ENCODE data around the gene USP20.

- TF ChIP-seq TARDBP (IDR thresholded peaks at IDR 0.05; ENCODE audit: borderline replicate concordance) = no peak
- TF ChIP-seq, protein P1, sequence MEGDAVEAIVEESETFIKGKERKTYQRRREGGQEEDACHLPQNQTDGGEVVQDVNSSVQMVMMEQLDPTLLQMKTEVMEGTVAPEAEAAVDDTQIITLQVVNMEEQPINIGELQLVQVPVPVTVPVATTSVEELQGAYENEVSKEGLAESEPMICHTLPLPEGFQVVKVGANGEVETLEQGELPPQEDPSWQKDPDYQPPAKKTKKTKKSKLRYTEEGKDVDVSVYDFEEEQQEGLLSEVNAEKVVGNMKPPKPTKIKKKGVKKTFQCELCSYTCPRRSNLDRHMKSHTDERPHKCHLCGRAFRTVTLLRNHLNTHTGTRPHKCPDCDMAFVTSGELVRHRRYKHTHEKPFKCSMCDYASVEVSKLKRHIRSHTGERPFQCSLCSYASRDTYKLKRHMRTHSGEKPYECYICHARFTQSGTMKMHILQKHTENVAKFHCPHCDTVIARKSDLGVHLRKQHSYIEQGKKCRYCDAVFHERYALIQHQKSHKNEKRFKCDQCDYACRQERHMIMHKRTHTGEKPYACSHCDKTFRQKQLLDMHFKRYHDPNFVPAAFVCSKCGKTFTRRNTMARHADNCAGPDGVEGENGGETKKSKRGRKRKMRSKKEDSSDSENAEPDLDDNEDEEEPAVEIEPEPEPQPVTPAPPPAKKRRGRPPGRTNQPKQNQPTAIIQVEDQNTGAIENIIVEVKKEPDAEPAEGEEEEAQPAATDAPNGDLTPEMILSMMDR (IDR thresholded peaks at IDR 0.05 in 2 of 3, conservative IDR thresholded peaks at IDR 0.05 in 1 of 3; ENCODE audit: control insufficient read depth in 2 of 3, extremely low read depth in 1 of 3, insufficient read depth in 1 of 3, low read depth in 3 of 3, low read length in 3 of 3) = no peak
- TF ChIP-seq POLR2AphosphoS2 (IDR thresholded peaks at IDR 0.05; ENCODE audit: low read depth, low read length) = no peak
- no peak for TF ChIP-seq MYB (IDR thresholded peaks at IDR 0.05; ENCODE audit: borderline replicate concordance, low read depth, low read length)
- no peak for TF ChIP-seq ETV6 (conservative IDR thresholded peaks at IDR 0.05 in 1 of 2, IDR thresholded peaks at IDR 0.05 in 1 of 2; ENCODE audit: borderline replicate concordance in 1 of 2, low read depth in 1 of 2)
- no peak for TF ChIP-seq SMC3 (IDR thresholded peaks at IDR 0.05; ENCODE audit: borderline replicate concordance, low read length)
- no peak for TF ChIP-seq CHD2 (IDR thresholded peaks at IDR 0.05; ENCODE audit: borderline replicate concordance, low read depth, low read length)
- TF ChIP-seq KDM1A (IDR thresholded peaks at IDR 0.05; ENCODE audit: borderline replicate concordance) = no peak
- no peak for TF ChIP-seq CREB1 (IDR thresholded peaks at IDR 0.05; ENCODE audit: low read depth)
- no peak for TF ChIP-seq FOXM1 (IDR thresholded peaks at IDR 0.05; ENCODE audit: low read depth, low read length)
- TF ChIP-seq RCOR1 (conservative IDR thresholded peaks at IDR 0.05; ENCODE audit: low read depth, low read length) = no peak
These were observed 18.4 kb downstream of the USP20 start for GRCh38 chr9:129853614-129854013.
